NCI-H2171 treated with DMSO at 0.1 percent for 48 hours (cell line): Measurements from ENCODE around the gene GTSE1.

Source experiments
- DNase-seq: peaks from one replicate; lab custom pipeline; 2025; lab: John Stamatoyannopoulos, UW

Gene GTSE1

DNA sequence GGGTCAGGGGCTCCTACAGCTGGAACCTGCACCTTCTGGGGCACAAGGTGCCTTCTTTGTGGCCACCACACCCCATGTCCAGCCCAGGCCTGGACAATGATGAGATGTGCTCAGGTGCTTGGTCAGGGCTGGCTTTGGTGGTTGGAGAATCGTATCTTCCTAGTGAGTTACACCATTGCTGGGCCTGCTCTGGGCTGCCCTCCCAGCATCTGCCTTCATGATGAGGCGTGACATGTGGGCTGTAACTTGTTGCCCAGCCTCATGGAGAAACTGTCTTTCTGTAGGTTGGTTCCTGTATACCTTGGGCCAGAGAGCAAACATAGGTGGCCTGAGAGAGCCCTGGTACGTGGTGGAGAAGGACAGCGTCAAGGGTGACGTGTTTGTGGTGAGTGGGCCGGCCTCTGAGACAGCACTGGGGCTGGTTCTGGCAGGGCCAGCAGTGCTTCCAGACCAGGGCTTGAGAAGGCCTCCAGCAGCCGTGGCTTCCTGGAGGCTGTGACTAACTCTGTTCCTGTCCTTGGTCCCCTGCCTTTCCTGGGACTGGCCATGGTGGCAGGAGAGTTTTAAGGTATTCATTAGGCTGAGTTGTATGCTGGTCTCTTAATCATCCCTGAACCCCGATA, 56.9 kb downstream of the GTSE1 start:
- DNase-seq = peak; percentile 40

DNA sequence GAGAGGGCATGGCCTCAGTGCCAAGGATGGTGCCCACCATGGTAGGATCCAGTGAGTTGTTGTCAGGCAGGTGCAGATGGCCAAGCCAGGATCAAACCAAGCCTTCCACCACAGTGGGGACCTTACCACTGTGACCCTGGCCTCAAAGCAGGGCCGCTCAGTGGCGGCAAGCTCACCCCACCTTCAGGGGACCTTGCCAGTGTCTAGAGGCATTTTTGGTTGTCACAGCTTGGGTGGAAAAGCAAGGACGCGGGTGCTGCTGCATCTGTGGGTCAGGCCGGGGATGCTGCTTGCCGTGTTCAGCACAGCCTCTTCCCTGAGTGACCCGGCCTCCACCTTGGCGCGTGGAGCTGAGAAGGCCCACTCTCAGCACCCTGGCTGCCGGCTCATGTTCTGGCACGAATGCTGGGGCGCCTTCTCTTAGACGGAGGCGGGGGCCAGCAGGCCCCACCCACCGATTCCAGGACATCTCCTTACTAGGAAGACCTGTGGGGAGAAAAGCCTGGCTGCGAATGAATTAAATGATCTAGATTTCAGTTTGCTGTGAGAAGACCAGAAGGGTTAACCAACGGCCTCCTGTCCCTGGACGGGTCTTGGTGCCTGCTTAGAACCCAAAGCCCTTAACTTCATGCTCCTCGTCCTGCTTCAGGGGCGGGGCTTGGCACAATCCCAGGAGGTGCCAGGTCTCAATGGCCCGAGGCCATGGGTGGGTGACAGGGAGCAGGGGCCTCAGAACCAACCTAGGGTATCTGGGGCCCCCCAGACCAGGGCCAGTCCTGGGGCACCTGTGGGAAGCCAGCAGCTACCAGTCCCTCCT, 57.7 kb downstream of the GTSE1 start:
- no peak for DNase-seq

DNA sequence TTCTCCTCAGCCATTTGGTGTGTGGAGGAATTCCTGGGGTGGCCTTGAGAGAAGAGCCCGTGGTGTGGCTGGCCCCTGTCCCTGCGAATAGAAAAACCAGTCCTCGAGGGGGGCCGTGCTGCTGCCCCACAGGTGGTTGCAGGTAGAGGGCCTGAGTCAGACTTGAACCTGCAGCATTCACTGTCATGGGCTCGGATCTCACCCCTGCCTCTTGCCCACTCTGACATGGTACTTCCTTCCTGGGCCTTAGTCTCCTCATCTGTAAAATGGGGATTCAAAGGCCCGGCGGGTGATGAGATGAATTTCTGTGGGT, 58.3 kb downstream of the GTSE1 start:
- DNase-seq = no peak

DNA sequence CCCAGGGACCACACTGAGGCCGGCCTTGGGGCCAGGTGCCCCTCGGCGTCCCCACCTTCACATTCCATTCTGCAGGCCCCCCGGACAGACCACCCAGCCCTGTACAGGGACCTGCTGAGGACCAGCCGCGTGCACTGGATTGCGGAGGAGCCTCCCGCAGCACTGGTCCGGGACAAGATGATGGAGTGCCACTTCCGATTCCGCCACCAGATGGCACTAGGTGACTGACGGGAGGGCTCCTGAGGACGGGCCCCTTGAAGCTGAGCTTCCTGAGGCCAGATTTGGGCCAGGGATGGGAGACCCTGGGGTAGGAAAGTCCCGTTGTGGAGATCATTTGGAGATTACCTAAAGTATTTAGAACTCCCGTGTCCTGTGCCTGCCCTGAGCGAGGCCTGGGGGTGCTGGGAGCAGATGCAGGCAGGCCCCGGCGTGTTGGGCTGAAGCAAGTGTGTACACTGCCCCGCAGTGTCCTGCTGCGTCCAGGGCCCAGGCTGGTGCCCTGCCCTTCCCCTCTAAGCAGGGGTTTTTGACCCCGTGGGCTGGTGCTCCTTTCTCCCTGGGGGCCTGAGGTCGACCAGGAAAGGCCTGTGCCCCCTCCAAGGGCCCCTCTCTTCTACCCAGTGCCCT, 58.8 kb downstream of the GTSE1 start:
- DNase-seq = peak; percentile 68

DNA sequence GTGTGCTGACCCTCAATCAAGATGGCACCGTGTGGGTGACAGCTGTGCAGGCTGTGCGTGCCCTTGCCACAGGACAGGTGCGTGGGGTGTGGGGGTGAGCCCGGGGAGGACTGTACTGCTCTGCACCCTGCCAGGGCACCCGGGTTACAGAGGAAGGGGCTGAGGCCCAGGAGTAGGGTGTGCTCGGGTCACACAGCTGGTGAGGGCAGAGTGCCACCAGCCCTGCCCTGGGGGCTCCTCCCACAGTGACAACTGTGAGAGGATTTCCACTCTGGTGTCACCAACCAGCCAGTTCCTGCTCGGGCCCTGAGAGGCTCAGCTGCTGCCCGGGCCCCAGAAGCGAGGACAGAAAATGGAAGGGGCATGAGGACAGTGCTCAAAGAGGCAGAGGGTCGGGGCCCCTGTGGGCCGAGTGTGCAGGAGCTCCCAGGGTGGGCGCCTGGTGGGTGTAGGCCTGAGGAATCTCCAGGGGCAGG, 59.4 kb downstream of the GTSE1 start:
- DNase-seq = no peak

DNA sequence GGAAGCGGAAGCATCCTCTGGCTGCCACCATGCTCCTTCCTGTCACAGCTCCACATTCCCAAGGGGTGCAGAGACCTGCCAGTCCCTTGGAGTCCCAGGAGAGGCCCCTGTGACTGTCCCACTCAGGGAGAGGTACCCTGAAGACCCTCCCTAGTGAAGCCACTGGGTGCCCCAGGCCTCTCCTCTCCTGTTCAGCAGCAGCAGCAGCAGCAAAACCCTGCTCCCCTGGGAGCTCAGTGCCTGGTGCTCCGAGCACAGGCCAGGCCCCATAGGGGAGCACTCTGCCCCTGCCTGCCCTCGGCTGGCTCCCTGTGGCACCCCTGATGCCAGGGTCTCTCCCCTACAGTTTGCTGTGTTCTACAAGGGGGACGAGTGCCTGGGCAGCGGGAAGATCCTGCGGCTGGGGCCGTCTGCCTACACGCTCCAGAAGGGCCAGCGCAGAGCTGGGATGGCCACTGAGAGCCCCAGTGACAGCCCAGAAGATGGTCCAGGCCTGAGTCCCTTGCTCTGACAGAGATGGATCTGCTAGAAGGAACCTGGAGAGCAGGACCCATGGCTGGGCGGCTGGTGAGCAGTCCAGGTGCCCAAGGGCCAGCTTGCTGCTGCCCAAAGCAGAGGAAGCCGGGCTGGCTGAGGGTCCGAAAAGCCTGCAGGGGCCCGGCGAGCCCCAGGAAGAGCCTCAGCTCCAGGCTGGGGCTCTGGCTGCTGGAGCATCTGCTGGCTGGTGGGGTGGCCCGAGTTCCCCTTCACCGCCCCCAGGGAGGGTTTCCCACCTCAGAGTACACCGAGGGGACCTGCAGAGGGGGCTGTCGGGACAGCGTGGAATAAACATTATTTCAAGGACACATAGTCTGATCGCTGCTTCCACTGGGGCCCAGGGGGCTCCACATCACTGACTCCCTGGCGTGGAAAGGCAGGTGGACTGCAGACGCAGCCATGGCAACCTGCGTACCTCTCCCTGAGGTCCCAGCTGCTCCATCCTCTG, 60.1 kb downstream of the GTSE1 start:
- no peak for DNase-seq

DNA sequence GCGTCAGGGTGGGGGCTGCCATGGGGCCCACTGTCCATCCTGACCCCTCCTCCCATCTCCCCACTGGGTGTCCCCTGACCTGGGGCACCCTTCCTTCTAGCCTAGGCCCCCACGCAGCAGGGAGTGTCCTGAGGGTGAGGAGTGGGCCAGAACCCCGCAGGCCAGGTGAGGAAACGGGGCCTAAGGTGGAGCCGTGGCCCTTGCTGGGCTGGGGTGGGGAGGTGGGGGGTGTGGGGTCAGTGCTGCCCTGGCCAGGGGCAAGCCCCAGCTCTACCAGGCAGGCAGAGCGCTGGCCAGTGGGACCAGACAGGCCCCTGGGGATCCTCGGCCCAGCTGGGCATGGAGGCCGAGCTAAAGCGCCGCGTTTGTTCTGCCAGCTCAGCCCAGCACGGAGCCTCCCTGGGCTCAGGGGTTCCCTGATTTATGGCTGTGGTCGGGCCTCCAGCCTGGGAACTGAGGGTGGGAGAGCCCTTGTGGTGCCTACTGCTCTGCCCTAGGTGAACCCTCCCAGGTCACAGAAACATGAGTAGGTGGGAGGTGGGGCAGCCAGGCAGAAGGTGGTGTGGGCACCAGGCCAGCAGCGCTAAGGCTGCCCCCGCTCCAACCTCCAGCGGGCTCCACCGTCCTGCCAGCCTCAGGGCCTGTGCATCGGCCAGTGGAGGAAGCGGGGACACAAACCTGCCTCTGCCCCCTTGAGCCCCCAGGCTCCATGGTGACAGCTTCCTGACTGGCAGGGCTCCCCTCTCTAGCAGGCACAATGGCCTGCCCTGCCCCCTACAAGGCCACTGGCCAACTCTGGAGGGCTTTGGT, 61.2 kb downstream of the GTSE1 start:
- DNase-seq = no peak

DNA sequence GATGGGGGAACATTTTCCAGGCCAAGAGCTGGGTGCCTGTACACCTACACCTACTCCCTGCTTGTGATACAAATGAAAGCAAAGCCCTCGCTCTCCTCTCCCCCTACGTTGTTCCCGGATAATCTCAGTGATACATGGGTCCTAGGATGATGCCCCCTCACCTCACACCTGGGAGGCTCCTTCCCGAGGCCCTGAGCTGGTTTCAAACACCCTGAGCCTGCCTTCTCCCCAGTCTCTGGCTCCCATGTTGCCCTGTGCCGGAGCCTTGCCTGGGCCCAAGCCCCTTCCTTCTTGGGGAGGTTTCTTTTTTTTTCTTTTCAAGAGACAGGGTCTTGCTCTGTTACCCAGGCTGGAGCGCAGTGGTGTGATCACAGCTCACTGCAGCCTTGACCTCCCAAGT, 62.1 kb downstream of the GTSE1 start:
- no peak for DNase-seq

DNA sequence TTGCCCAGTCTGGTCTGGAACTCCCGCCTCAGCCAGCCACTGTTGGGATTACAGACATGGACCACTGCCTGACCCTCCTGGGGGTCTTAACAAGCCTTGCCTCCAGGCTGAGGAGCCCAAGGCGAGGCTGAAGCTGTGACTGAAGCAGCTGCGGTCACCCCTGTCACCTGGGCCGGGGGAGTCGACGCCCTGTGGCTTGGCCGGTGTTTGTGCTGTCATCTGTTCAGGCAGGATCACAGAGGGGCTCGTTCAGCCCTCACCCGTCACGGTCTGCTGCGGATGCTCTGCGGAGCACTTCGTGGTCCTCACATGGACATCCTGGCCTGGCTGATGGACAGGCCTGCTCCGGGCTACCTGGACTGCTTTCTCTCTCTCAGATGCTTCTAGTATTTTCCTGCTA, 62.7 kb downstream of the GTSE1 start:
- DNase-seq = no peak

DNA sequence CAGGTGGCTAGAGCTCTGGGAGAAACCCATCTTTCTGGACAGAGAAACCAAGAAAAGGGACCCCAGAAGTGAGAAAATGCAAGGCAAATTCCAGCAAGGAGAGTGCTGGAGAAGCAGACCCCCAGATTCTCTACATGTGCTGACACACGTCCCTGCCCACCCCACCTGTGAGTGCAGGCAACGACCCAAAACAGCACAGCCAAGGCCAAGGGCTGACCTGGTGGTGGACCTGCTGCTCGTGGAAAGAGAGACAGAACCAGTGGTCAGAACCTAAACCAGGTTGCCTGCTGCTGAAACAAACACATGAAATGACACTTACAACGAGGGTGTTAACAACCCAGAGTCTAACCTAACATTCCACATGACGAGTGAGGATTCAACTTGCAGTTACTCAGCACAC, 63.4 kb downstream of the GTSE1 start:
- DNase-seq = no peak

DNA sequence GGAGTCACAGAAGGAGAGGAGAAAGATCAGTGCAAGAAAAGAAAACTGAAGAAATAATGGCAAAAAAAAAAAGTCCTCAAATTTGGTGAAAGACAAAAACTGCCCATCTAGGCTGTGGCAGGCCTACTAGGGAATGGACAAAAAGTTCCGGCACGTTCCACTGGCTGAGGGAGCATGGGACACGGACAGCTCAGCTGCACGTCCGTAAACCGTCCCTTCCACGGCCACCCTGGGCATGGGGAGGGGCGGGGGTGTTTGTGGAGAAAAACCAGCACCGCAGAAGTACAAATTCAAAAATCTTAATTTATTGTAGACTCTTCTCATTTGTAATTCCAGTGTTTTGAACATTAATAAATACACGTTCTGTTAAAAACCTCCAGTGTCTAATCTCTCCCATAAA, 64.2 kb downstream of the GTSE1 start:
- DNase-seq = no peak

DNA sequence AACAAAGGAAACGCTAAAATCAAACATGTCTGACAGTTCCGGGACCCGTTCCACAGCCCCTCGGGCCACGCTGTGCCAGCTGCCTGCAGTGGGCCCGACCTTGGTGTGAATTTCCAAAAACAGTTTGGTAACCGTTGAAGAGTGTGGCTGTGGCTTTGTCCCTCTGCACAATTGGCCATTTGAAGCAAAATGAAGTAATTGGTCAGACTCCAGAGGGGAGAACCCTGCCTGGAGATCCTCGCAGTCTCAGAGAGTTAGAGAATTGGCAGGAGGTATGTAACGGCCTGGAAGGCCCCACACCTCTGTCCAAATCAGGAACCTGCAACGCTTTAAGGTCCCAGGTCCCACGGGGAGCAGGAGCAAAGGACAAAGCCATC, 65.1 kb downstream of the GTSE1 start:
- no peak for DNase-seq

DNA sequence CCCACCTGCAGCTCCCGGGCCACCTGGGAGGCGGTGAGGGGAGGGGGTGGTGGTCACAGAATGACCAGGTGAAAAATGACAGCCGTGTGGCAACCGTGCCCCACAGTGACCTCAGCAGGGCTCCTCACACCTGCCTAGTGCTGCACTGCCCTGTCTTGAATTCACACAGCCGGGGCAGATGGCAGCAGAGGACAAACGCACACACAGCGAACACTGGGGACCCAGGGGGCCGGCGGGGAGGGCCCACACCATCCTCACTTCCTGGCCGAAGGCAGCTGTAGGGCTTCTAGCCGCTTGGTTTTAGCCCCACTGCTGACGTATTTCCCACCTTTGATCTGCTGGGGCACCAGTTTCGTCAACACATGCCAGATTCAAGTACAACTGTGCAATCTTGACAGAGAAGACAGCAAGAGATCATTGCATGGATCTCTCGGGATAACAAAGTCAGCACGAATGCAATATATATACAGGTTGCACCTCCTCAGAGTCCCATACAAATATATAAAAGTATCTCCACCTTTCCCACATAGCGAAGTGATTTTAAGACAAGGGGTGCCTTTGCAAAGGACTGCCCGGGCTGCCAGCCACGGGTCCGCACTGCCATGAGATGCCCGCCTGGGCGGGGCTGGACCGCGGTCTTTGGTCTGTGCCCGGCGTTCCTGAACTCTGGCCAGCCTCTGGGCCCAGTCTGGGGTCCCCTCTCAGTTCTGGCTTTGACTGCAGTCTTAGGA, 65.7 kb downstream of the GTSE1 start:
- no peak for DNase-seq

DNA sequence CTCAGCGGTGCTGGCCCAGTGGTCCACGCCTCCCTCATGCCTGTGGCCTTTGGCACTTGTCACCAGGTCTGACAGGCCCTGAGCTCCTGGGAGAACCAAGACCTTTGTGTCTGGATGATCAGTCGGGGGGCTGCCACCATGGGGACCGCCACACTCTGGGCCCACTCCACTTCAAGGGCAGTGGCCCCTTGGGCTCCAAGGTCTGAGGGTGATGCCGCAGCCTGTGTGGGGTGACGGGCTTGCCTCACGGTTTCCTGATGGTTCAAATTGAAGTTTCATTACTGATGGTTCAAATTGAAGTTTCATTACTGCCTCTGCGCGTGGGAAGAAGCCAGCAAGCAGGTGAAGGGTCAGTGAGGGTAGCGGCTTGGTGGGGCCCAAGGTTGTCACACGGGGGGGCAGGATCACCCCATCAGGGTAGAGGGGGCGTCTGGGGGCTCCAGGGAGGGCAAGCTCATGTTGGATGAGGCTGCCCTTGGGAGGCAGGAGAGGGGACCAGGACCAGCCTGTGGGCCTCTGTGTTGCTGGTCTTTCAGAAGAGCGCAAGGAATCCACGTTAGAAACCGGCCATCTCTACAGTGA, 66.4 kb downstream of the GTSE1 start:
- DNase-seq = no peak

DNA sequence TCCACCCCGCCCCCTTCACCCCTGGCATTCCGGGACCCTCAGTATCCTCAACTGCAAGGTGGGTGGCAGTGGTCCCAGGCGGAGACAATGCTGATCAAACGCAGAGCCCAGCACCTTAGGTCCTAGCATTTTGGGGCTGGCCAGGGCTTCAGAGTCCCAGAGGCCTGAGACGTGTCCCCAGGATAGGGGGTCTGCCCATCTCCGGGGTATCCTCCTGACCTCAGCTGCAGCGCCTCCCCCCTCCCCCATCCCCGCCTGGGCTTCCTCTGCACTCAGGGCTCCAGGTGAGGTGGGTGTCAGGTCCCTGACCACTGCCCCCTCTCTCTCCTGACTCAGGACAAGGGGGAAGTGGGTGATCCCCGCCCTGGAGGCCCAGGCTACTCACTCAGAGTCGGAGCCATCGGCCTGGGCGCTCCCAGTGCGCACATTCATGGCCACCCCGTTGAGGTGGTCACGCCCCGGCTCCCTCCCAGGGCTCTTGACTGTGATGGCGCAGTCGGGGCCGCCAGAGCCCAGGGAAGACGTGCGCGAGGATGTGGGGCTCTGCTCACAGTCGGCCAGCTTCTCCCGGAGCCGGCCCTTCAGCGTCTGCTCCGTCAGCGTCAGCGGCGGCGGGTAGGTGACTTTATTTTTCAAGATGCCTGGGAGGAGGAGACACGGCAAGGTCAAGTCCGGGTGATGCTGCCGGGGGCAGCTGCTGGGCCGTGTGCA, 67.1 kb downstream of the GTSE1 start:
- no peak for DNase-seq

DNA sequence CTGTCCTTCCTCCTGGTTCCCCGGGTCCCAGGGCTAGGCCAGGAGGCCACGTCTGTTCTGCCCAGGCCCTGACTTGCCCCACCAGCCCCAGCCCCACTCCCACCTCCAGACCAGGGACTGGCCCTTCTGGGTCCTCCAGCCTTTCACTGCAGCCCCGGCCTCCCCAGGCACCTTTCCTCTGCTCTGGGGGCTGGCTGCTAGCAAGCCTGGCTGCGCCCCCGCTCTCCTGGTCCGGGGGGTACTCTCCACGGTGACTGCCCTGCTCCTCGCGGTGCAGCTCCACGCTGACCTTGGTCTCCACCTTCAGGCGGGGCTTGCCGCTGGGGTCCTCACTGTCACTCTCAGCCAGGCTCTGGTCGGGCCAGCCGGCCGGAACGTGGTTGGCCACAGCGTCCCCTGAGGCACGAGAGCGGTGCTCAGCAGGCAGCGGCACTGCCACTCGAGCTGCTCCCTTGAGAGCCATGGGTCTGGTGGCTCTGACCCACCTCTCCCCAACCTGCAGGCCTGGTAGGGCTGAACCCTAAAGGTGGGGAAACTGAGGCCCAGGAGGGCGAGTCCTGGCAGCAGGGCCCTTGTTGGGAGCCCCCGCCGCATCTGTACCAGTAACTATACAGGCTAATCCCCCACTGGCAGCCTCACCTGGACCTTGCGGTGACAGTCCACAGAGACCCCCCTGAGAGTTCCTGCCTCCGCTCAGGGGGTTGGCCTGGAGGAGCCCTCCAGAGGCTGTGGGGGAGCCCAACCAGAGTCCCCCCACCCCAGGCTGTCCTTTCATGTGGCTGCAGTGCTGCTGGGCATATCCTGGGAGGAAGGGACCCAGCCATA, 67.9 kb downstream of the GTSE1 start:
- DNase-seq = no peak

DNA sequence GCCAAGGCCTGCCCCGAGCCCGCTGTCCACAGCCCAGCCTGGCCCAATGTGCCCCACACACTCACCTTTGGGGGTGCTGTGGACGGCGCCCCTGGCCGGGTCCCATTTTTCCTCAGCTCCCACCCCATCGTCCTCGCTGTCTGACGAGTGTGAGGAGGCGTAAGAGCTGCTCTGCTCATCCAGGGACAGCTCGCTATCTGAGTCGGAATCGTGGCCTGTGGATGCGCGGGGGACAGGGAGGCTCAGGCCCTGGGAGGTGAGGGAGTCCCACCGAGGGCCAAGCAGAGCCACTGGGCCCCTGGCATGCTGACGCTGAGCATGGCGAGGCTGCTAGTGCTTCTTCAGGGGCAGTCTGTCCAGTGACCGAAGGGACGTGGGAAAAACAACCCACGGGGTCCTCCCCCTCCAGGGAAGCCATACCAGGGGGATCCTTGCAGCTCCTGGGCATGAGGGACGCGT, 68.5 kb downstream of the GTSE1 start:
- no peak for DNase-seq

DNA sequence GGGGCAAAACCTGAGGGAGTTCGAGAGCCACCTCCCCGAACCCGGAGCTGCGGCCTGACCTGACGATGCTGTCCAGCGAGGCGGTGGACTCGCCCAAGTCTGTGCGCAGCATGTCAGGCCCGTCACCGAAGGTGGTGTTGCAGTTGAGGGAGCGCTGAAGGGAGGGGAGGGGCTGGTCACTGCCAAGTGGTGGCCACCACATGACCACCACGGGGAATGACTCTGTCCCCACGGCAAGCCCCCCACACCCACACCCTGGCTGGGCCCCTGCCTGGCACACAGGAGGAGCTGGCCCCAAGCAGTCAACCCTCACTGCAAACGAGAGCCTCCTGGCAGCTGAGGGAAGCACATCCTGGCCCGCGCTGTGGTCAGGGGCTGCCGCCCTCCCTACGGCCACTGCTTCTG, 69.7 kb downstream of the GTSE1 start:
- DNase-seq = no peak
